Activated CD8-positive, alpha-beta memory T cell treated with anti-CD3 and anti-CD28 coated beads, Interleukin-2, amount 50 U/mL, for 4 hours (primary cell): ENCODE measurements around the gene AGBL1.

ENCODE experiments used
- DNase-seq: peaks from one replicate; pipeline ENCODE4 v3.0.0-alpha.2; 2020

AGBL1 gene

DNA sequence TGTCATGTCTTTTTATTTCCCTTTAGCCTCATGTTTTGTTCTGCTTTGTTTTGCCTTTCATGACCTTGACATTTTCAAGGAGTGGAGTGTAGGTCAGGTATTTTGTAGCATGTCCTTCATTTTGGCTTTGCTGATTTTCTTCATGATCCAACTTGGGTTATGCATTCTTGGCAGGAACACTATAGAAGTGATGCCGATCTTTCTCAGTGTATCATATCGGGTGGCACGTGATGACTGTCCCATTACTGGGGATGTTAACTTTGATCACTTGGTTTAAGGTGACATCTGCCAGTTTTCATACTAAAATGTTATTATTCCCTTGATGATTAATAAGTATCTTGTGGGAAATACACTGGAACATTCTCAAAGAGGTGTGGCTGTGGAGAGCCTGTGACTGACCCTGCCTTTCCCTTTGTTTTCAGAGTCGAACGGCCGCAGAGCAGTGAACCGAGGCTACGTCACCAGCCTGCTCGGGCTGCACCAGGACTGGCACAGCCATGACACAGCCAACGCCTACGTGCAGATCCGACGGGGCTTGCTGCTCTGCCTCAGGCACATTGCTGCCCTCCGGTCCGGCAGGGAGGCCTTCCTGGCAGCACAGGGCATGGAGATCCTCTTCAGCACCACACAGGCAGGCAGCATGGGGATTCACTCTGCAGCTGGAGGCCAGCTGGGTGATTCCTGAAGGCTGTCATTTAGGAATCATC is 167.7 kb downstream of the AGBL1 start:
- no peak for DNase-seq

GRCh38 chr15:86255247-86255646 is 175.6 kb downstream of the AGBL1 start:
- no peak for DNase-seq

DNA sequence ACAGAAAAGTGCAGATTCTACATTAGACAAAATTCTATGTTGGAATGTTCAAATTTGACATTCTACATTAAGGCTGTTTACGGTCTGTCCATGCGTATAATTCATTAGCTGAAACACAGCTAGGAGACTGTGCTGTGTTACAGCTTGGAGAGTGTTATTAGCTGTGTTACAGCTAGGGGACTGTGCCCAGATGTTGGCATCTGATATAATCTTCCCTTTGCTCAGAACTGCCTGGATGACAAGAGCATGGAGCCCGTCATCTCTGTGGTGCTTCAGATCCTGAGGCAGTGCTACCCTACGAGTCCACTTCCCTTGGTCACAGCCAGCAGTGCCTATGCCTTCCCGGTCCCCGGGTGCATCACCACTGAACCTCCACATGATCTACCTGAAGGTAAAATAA is 177.0 kb downstream of the AGBL1 start:
- DNase-seq, result no peak

- no peak for DNase-seq
Measured at GRCh38 chr15:86259589-86259988, 179.9 kb downstream of the AGBL1 start.

DNA sequence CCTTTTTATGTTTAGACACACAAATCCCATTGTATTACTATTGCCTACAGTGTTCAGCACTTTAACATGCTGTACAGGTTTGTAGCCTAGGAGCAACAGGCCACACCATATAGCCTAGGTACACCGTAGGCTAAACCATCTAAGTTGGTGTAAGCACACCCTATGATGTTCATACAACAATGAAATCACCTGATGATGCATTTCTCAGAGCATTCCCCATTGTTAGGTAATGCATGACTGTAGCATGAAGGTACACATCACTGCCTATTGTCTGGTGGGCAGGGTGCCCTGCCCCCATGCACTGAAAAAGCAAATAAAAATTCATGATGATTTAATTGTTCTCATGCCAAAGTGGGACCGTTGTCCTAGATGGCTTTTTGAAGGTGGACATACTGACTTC is 183.6 kb downstream of the AGBL1 start:
- no peak for DNase-seq

DNA sequence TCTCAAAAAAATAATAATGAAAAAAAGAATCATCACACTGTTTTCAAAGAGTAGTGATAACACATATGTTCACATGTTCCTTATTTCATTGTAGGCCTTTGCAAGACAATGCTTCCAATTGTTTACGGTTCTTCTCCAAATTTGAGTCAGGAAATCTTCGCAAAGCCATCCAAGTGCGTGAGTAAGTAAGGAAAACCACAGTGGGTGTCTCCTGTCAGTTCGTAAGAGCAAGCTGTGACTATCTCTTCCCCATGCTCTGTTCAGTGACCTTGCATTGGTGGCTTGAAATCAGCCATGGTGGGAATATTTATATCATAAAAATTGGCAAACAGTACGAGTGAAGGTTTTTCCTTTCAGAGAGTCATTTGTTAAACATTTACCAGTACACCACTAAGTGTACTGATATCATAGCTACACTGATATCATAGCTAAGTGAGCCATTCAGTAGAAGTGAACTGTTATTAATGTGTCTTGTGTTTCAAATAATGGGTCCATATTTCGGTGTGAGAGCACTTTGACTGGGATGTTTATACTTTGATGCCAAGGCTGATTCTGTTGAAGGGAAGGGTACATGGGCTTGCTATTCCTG is 187.3 kb downstream of the AGBL1 start:
- no peak for DNase-seq

GRCh38 chr15:86267892-86268291 is 188.2 kb downstream of the AGBL1 start:
- DNase-seq, result no peak

GRCh38 chr15:86268558-86268957 is 188.9 kb downstream of the AGBL1 start:
- no peak for DNase-seq

DNA sequence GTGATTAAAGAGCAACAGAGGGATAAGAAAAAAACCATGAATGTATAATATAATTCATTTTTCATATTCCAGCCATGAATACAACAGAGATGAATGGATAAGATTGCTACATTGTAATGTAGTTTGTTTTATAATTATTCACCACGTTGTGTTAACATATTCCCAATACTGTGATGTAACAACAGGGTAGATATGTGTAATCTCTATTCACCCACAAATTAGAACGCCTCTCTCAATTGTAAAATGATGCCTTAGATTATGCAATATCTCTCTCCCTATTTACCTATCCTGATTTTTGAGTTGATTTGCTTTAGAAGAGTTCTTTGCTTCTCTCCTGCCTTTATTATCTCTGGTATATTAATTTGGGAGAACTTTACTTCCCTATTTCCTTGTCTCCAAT is 193.6 kb downstream of the AGBL1 start:
- no peak for DNase-seq

DNA sequence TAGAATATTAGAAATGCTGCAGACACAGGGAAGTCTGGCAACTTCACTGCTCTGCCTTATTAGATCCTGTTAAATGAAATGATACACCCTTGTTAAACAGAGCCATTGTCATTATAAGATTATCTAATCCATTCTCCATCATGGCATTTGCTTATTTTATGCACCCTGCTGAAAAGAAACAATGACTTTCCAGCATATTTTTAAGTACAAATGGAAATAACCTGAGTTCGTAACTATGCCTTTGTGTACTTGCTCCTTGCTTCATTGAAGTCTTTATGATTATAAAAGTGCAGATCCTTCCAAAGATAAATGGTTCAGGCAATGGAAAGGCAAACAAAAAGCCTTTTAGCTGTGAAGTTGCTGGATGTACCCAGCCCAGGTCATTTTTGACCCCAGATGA is 195.7 kb downstream of the AGBL1 start:
- DNase-seq, result no peak

DNA sequence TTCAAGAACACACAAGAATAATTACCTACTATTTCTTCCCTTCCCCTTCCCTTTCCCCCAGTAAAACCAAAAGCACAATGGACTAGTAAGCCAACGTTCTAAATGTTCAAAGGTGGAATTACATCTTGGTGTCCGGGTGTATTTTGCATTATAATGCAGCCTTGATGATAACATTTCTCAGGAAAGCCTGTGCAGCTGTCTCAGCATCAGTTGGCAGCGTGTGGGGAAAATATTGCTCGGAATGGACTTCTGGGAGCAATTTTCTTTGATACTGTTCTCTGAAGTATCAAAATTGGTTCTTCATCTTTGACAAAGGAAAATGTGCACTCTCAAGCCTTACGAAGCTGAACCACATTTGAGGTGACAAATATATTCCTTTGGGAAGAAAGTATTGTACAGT is 198.9 kb downstream of the AGBL1 start:
- no peak for DNase-seq

DNA sequence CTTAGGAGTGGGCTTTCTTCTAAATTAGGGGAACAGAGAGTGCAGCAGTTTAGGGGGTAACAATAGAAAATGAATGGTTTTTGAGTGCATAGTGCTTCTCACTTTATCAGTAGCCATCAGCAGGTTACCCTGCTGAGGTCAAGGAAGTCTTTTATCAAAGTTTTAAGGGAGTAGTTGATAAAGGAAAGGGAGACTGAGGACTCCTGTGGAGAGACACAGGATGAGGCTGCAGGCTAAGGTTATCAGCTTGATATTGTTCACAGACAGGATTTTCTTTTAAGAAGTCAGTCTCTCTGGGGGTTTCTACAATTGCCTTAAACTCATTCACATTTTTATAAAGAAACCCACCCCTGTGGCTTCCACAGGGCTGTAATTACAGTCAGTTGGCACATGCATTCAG is 205.0 kb downstream of the AGBL1 start:
- no peak for DNase-seq

- DNase-seq, result no peak
Measured at GRCh38 chr15:86295511-86295910, 215.8 kb downstream of the AGBL1 start.

- DNase-seq, result no peak
Measured at GRCh38 chr15:86296769-86297168, 217.1 kb downstream of the AGBL1 start.

GRCh38 chr15:86300390-86301125 is 220.9 kb downstream of the AGBL1 start:
- DNase-seq, result no peak

DNA sequence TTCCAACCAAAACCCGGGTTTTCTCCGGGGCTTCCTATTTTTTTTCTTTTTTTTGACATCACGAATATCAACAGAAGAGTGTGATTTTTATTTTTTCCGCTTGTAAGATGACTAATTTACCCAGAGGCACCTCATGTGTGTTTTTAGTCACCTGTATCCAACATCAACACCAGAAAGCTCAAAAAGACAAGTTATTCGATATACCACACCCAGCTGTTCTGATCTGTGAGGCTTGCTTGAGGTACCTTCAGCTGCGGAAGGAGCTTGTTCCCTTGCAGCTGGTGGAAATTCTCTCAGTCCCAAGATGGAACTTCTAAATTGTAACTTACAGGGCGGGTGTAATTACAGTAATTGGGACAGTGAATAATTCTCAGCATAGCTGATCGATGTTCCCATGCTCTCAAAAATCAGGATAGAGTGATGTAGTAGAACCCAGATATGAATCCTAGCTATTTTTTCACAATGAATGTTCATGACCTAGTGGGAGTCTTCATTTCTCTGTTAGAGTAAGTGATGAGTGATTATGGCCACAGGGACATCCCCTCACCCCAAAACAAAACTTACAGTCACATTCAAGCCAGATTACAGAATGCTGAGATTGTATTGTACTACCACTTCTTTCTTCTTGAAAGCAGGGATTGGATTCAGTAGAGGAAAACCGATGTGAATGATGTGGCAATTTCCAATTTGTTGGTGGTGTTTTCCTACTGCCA is 232.1 kb downstream of the AGBL1 start:
- DNase-seq, result no peak

DNA sequence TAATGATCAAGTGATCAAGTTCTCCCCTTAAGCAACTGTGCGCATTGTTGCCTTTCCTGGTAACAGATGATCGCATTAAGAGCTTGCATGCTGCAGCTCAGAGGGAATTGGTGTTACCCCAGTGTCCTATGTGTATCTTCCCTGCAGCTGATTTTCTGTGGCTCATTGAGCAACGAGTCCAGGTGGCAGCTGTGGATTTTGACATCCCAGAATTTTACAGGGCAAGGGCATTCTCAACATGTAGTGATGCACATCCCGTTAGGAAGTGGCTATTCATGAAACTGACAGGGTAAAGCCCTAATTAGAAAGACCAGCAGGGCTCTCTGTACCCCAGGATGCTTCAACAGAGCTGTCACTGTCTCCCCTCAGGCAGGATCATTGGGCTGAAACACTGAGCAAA is 232.8 kb downstream of the AGBL1 start:
- no peak for DNase-seq

GRCh38 chr15:86316216-86316615 is 236.5 kb downstream of the AGBL1 start:
- DNase-seq, result no peak

- no peak for DNase-seq
Measured at GRCh38 chr15:86316726-86317383, 237.2 kb downstream of the AGBL1 start.

DNA sequence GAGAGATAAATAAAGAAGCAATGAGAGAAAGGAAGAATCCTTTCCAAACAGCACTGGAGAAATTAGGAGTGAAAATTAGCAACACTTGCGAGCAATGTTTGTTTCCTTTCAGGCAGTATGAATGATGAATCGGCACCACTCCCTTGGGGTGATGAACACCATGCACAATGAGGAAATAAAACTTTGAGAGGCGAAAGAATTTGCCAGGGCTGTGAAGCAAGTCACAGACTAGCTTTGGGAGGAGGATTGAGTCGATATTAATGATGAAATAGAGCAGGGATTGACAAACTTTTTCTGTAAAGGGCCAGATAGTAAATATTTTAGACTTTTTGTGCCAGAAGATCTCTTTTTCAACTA is 237.7 kb downstream of the AGBL1 start:
- DNase-seq, result no peak

DNA sequence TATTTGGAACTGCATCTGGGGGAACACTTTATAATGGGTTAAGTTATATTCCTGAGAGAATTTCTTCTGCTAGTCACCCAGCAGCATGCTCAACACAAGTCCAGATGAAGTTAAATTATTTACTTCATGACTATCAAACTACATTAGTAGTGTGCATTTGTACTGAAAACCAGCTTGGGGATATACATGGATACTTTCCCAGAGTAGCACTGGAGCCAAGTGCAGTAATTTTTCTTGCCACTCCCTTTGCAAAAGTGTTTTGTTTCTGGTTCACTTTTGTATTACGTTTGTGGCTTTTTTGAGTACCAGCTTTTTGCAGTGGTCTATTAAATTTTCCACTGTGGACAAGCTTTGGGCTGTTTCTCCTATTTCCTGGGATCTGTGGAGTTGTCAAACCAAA is 243.0 kb downstream of the AGBL1 start:
- DNase-seq, result no peak

DNA sequence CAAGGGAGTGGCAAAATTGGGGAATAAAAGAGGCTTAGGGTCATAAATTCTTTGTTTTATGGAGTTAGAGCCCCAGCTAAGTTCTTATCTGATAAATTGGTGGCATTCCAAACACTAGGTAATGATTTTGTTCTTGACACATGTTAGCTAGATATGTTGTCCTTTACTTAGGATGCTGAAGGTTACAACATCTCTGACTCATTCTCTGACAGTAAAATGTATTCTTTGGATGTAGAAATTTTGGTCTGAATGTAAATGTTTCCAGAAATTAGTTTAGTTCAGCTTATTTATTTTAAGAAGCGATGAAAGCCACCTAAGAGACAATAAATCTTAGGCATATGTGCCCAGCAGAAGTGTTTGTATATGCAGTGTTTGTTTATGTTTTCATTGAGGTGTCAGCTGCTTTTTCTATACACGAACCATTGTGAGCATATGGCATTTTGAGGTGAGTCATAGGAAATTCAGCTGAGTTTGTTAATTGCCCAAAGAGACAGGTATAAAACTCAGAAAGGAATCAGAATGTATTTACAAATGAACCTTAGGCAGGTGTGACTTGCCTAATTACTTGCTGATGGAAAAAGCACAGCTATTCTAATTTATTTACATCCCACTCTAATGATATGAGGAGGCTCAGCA is 247.7 kb downstream of the AGBL1 start:
- DNase-seq, result no peak

DNA sequence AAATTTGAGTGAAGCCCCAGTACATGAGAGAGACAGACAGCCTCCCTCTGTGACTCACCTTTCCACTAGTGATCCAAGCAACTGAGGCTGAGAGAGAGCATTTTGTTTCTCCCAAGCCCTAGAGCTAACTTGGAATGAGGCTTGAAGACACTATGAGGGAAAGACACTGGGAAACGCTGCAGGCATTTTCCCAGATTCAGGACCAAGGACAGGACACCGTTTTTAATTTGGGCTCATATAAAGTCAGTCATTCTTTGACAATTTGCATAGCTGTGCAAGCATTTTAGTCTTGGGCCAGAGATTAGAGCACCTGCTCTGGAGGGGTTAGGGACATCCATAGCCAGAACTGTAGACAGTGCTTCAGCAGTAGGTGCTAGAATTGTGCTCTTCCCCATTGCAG is 249.0 kb downstream of the AGBL1 start:
- DNase-seq, result no peak
